SJCRH30 (cell line): ENCODE measurements around the gene SLC43A1. TPM values are rescaled to one million over a fixed set of nuclear protein-coding genes. Genes with fewer than 3 reads are reported as not detected.

ENCODE experiments used
- DNase-seq, 2 experiments: peaks; one replicate each; pipeline ENCODE4 v3.0.0-alpha.2; 2015 to 2020
- H3K27ac ChIP-seq: fragments of 250-450 bp; sonication (Bioruptor Pico); 2 replicates; pipeline ENCODE4 v1.5.1; 2020; ENCODE audit warnings: mild to moderate bottlenecking, moderate library complexity
- H3K27me3 ChIP-seq: fragments of 250-450 bp; sonication (Bioruptor Pico); 2 replicates; pipeline ENCODE4 v1.5.1; 2020; ENCODE audit warnings: mild to moderate bottlenecking, moderate library complexity
- H3K36me3 ChIP-seq: fragments of 250-450 bp; sonication (Bioruptor Pico); 2 replicates; pipeline ENCODE4 v1.5.1; 2020; ENCODE audit warnings: mild to moderate bottlenecking, moderate library complexity
- H3K4me1 ChIP-seq: fragments of 250-450 bp; sonication (Bioruptor Pico); 2 replicates; pipeline ENCODE4 v1.5.1; 2020; ENCODE audit warnings: mild to moderate bottlenecking, moderate library complexity
- H3K4me3 ChIP-seq: fragments of 250-450 bp; sonication (Bioruptor Pico); 2 replicates; pipeline ENCODE4 v1.5.1; 2020; ENCODE audit warnings: mild to moderate bottlenecking, moderate library complexity
- H3K9me3 ChIP-seq: fragments of 250-450 bp; sonication (Bioruptor Pico); replicated peaks from 2 replicates; pipeline ENCODE4 v1.5.1; 2020; ENCODE audit warnings: mild to moderate bottlenecking, moderate library complexity
- total RNA-seq: library from RNA; depleted of rRNA; stranded (reverse); fragments of >200 nt; shearing (Covaris generic); gene quantifications from 2 replicates; pipeline ENCODE4 v1.2.3, GENCODE V29; 2014

Gene SLC43A1
- total RNA-seq, 1 experiment from 2014 or later = 8.8 TPM

- Histone ChIP-seq H3K4me3 (no peak overlapping the region), H3K27ac (no peak overlapping the region), H3K9me3 (no peaks in the 10 kb centered on the region), H3K4me1 (peaks cover 8% of the 10 kb centered on the region; the same call in 1 of the 2 replicates), H3K27me3 (no peaks in the 10 kb centered on the region), H3K36me3 (no peaks in the 10 kb centered on the region)
- no peak for DNase-seq
Observed at GRCh38 chr11:57497303-57498247, 17.9 kb downstream of the SLC43A1 start.

- Histone ChIP-seq H3K4me1 (peaks cover 8% of the 10 kb centered on the region; the same call in 1 of the 2 replicates), H3K27ac (no peak overlapping the region), H3K27me3 (no peaks in the 10 kb centered on the region), H3K9me3 (no peaks in the 10 kb centered on the region), H3K4me3 (no peak overlapping the region), H3K36me3 (no peaks in the 10 kb centered on the region)
- peak in 1 of 2 experiments; percentile 1 for DNase-seq
Observed at GRCh38 chr11:57496109-57496820, 19.2 kb downstream of the SLC43A1 start.

- no peaks in the 10 kb centered on the region for H3K4me1 ChIP-seq
- H3K9me3 ChIP-seq = no peaks in the 10 kb centered on the region
- H3K4me3 ChIP-seq = no peak overlapping the region
- DNase-seq = peak; percentile 38 to 64
- H3K27ac ChIP-seq = no peak overlapping the region
- H3K27me3 ChIP-seq = no peaks in the 10 kb centered on the region
- no peaks in the 10 kb centered on the region for H3K36me3 ChIP-seq
Observed at GRCh38 chr11:57493507-57494503, 21.7 kb downstream of the SLC43A1 start.

GRCh38 chr11:57491371-57492061 lies 24.0 kb downstream of the SLC43A1 start:
- Histone ChIP-seq H3K27me3 (no peaks in the 10 kb centered on the region), H3K36me3 (no peaks in the 10 kb centered on the region), H3K27ac (no peak overlapping the region), H3K9me3 (no peaks in the 10 kb centered on the region), H3K4me3 (no peak overlapping the region), H3K4me1 (peaks cover 15% of the 10 kb centered on the region)
- peak; percentile 61 to 76 for DNase-seq

GRCh38 chr11:57490456-57491248 lies 24.9 kb downstream of the SLC43A1 start:
- DNase-seq = no peak
- H3K36me3 ChIP-seq = no peaks in the 10 kb centered on the region
- no peaks in the 10 kb centered on the region for H3K27me3 ChIP-seq

GRCh38 chr11:57487920-57488659 lies 27.4 kb downstream of the SLC43A1 start:
- Histone ChIP-seq H3K27ac (no peak overlapping the region), H3K36me3 (no peaks in the 10 kb centered on the region), H3K4me1 (peaks cover 18% of the 10 kb centered on the region), H3K27me3 (no peaks in the 10 kb centered on the region), H3K9me3 (no peaks in the 10 kb centered on the region), H3K4me3 (no peak overlapping the region)
- DNase-seq = peak; percentile 48 to 70

More at GRCh38 chr11:57490456-57491248, 24.9 kb downstream of the SLC43A1 start:
- Histone ChIP-seq H3K4me3 (no peak overlapping the region), H3K27ac (no peak overlapping the region), H3K4me1 (peaks cover 15% of the 10 kb centered on the region), H3K9me3 (no peaks in the 10 kb centered on the region)

- Histone ChIP-seq H3K27ac (no peak overlapping the region), H3K9me3 (no peaks in the 10 kb centered on the region), H3K27me3 (peaks cover 7% of the 10 kb centered on the region), H3K4me1 (peaks cover 18% of the 10 kb centered on the region), H3K36me3 (no peaks in the 10 kb centered on the region), H3K4me3 (no peak overlapping the region)
- DNase-seq = no peak
Observed at GRCh38 chr11:57487021-57487778, 28.3 kb downstream of the SLC43A1 start.

- no peaks in the 10 kb centered on the region for H3K9me3 ChIP-seq
- DNase-seq = no peak
- H3K27ac ChIP-seq = no peak overlapping the region
- peaks cover 13% of the 10 kb centered on the region for H3K27me3 ChIP-seq
- H3K36me3 ChIP-seq = no peaks in the 10 kb centered on the region
- no peak overlapping the region for H3K4me3 ChIP-seq
- peaks cover 18% of the 10 kb centered on the region for H3K4me1 ChIP-seq
Observed at GRCh38 chr11:57485217-57485990, 30.1 kb downstream of the SLC43A1 start.

GRCh38 chr11:57484141-57484710 lies 31.3 kb downstream of the SLC43A1 start:
- no peaks in the 10 kb centered on the region for H3K9me3 ChIP-seq
- DNase-seq = no peak
- H3K27me3 ChIP-seq = peaks cover 13% of the 10 kb centered on the region
- H3K4me3 ChIP-seq = no peak overlapping the region
- no peaks in the 10 kb centered on the region for H3K36me3 ChIP-seq
- H3K27ac ChIP-seq = no peak overlapping the region
- H3K4me1 ChIP-seq = peaks cover 18% of the 10 kb centered on the region

- no peak overlapping the region for H3K27ac ChIP-seq
- H3K36me3 ChIP-seq = no peaks in the 10 kb centered on the region
- H3K4me3 ChIP-seq = peak overlapping the region; percentile 56
- DNase-seq = no peak
- H3K27me3 ChIP-seq = peaks cover 13% of the 10 kb centered on the region
- peaks cover 16% of the 10 kb centered on the region for H3K4me1 ChIP-seq
- no peaks in the 10 kb centered on the region for H3K9me3 ChIP-seq
Observed at GRCh38 chr11:57483562-57483918, 32.0 kb downstream of the SLC43A1 start.

GRCh38 chr11:57482782-57483561 lies 32.5 kb downstream of the SLC43A1 start:
- peak; percentile 72 to 77 for DNase-seq
- Histone ChIP-seq H3K9me3 (no peaks in the 10 kb centered on the region), H3K4me3 (peak overlapping the region; percentile 56), H3K4me1 (peaks cover 10% of the 10 kb centered on the region), H3K27ac (no peak overlapping the region), H3K36me3 (no peaks in the 10 kb centered on the region), H3K27me3 (peaks cover 15% of the 10 kb centered on the region)
